UCSD-AML1 (cell line): ENCODE data around the gene CYP4F3.
"Not testable (repeated sequence)": the region's sequence is repeated elsewhere in the genome, so short reads cannot be mapped to it uniquely, and the experiment has no call there.

Experiments used
- DNase-seq: peaks from one replicate; lab custom pipeline; 2025; ENCODE audit not compliant: unreplicated experiment; lab: John Stamatoyannopoulos, UW

CYP4F3 gene, protein sequence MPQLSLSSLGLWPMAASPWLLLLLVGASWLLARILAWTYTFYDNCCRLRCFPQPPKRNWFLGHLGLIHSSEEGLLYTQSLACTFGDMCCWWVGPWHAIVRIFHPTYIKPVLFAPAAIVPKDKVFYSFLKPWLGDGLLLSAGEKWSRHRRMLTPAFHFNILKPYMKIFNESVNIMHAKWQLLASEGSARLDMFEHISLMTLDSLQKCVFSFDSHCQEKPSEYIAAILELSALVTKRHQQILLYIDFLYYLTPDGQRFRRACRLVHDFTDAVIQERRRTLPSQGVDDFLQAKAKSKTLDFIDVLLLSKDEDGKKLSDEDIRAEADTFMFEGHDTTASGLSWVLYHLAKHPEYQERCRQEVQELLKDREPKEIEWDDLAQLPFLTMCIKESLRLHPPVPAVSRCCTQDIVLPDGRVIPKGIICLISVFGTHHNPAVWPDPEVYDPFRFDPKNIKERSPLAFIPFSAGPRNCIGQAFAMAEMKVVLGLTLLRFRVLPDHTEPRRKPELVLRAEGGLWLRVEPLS

DNA sequence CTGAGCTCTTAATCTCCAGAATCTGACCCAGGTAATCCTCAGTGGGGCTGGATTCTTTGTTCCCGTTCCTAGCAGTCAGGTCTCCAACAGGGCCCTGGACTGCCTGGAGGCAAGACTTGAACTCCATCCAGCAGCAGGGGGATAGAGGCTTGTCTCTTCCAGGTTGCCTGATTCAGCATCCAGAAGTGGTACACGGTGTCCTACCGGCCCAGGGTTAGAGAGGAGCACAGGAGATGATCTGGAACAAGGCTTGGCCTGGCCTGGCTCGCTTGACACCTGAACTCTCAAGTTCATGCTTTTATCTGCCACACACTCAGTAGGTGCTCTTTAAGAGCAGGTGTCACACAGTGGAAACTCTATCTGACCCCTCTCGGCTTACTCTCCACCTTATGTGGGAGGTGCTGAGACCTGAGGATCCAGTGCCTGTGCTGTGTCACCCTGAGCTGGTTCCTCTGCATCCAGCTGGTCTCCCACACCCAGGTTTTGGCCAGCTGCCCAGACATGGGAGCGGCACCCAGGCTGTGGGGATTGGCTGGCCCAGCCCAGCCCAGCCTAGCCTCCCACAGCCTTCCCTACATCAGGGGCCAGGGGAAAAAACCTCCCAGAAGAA is at the start of gene CYP4F3:
TSS of gene CYP4F3 (plus strand) at position 604 of the 610 bp plus-strand sequence. CDS start 519 bp downstream, outside the sequence.
- no peak for DNase-seq

DNA sequence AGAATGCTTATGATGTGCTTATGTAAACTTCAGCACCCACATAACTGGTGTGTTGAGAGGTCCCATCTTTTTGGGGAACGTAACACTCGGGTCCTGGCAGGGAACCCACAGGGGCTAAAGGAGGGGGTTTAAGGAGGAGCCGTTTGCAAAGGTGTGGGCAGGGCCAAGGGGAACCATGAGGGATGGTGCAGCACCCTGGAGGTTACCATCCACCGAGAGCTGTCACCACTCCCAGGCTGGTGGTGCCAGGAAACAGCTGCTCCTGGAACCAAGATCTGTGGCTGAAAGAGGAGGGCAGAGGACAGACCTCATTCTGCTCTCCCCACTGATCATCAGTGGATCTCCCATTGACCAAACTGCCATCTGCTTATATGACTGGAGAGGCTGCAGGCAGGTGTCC is 48.9 kb upstream of the CYP4F3 start:
- no peak for DNase-seq

DNA sequence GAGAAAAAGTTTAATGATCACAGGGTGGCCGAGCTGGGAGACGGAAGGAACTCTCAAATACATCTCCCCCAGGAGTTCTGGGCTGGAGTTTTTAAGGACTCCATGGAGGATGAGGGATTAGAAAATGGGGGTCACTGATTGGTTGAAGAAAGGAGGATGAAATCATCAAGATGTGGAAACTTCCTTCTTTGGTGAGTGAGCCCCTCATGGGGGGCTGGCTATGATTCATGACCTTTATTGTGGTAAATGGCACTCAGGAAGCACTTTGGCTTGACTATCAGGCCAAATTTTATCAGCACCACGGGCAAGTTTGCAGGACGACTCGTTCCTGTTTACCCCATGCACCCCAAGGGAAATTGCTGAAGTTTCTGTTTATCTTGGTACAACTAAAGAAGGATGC is 48.2 kb upstream of the CYP4F3 start:
- DNase-seq, result not testable (repeated sequence)

DNA sequence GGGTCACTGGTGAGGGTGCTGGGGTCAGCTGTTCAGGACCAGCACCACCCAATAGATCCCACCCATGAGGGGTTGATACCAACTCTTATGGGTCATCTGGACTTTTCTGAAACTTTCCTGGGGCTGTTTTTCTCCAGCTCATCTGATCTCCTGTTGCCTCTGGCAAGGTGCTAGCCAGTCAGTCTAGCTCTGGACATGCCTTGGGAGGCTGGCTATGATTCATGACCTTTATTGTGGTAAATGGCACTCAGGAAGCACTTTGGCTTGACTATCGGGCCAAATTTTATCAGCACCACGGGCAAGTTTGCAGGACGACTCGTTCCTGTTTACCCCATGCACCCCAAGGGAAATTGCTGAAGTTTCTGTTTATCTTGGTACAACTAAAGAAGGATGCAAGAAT is 46.9 kb upstream of the CYP4F3 start:
- DNase-seq, result not testable (repeated sequence)

DNA sequence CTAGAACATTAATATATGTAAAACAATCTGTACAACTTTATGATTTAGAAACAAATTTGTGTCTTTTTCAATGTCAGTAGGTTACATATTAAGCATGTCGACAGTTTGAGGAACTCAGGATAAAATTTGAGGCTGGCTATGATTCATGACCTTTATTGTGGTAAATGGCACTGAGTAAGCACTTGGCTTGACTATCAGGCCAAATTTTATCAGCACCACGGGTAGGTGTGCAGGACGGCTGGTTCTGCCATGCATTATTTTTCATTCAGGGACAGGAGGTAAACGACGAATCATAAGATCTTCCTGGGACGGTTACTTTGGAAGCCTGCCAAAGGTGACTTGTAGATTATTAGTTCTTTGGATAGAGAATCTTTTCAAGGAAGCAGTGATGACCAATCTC is 45.6 kb upstream of the CYP4F3 start:
- DNase-seq, result no peak

DNA sequence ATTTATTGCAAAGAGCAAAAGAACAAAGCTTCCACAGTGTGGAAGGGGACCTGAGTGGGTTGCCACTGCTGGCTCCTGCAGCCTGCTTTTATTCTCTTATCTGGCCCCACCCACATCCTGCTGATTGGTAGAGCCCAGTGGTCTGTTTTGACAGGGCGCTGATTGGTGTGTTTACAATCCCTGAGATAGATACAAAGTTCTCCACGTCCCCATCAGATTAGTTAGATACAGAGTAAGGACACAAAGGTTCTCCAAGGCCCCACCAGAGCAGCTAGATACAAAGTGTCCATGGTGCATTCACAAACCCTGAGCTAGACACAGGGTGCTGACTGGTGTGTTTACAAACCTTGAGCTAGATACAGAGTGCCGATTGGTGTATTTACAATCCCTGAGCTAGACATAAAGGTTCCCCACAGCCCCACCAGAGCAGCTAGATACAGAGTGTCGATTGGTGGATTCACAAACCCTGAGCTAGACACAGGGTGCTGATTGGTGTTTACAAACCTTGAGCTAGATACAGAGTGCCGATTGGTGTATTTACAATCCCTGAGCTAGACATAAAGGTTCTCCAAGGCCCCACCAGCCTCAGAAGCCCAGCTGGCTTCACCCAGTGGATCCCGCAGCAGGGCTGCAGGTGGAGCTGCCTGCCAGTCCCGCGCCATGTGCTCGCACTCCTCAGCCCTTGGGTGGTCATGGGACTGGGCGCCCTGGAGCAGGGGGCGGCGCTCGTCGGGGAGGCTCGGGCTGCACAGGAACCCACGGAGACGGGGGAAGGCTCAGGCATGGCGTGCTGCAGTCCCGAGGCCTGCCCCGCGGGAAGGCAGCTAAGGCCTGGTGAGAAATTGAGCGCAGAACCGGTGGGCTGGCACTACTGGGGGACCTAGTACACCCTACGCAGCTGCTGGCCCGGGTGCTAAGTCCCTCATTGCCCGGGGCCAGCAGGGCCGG is 32.4 kb upstream of the CYP4F3 start:
- not testable (repeated sequence) for DNase-seq

DNA sequence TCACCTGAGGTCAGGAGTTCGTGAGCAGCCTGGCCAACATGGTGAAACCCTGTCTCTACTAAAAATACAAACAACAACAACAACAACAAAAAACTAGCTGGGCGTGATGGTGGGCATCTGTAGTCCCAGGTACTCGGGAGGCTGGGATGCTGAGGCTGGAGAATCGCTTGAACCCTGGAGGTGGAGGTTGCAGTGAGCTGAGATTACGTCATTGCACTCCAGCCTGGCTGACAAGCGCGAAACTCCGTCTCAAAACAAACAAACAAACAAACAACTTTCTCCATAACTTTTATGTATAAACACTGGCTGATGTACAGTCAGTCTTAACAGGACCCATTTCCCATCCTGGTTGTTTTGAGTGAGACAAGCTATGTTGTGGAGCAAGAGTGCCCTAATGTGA is 31.4 kb upstream of the CYP4F3 start:
- DNase-seq, result no peak

DNA sequence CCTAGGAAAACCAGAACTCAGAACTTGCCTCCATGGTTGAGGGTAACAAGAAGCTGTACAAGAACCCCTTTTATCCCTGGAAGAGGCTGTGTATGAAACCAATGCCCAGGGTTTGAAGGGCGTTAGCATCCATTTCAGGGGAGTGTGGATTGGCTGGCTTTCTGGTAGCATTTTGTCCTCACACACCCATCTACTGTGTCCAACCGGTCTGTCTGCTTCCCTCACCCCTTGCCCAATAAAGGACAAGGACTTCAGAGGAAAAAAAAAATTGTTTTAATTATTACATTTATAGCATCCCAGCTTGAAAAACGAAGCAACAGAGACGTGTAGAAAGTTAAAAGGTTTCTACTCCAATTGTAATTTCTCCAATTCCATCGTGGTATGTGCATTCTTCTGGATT is 28.4 kb upstream of the CYP4F3 start:
- no peak for DNase-seq

DNA sequence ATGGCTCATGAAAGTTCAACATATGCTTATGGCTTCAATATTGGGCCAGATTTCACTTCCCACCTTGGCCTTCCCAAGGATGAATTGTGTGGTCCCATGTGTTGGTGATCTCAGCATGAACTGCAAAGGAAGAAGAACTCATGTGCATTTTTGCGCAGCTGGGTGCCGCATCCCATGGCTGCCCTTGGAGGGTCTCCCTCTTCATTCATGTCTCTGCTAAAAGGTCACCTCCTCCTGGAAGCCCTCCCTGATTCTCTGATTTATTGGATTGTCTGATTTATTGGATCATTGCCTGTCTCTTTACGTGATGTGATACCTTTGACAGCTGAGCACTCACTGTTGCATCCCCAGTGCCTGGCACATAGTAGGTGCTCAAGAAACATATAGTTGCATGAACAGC is 27.4 kb upstream of the CYP4F3 start:
- no peak for DNase-seq

DNA sequence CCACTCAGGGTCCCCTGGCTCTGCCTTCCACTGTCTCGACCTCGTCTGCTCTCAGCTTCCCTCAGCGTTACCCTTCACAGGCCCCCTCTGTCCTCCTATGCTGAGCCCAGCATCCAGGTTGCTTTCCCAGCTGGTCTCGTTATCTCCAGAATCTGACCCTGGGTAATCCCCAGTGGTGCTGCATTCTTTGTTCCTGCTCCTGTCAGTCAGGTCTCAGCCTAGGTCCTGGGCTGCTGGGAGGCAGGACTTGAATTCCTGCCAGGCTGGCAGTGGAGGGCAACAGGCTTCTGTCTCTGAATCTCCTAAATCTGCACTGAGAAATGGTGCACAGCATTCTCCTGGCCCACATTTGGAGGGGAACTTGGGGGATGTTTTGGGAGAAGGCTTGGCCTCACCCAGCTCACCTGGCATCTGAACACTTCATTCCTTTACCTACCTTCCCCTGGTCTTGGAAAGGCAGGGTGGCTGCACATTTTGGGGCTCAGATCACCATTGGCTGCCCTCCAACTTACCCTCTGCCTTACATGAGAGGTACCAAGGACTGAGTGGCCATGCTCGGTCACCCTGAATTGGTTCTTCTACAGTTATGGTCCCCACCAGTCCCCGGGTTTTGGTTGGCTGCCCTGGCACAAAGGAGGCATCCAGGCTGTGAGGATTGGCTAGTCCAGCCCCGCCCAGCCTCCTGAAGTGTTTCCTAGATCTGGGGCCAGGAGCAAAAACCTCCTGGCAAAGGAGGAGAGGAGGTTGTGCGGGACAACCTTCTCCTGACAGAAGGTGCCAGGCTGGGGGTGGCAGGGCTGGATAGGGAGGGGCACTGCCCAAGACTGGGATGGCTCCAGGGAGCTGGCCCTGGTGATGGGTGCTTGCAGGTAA is 26.0 kb upstream of the CYP4F3 start, which contains the start of gene CYP4F8:
TSS of gene CYP4F8 (plus strand) at position 712 of the 873 bp plus-strand sequence. CDS start 399 bp downstream, outside the sequence.
- DNase-seq, result no peak

DNA sequence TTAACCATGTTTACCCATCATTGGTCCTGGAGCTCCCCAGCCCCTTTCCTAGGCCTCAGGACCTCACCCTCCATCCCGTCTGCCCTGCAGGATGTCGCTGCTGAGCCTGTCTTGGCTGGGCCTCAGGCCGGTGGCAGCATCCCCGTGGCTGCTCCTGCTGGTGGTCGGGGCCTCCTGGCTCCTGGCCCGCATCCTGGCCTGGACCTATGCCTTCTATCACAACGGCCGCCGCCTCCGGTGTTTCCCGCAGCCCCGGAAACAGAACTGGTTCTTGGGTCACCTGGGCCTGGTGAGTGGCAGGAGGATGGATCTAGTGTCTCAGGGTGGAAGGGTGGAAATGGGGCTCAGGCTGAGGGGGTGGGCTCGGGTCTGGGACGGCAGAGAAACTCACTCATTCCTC is 25.2 kb upstream of the CYP4F3 start:
- no peak for DNase-seq

DNA sequence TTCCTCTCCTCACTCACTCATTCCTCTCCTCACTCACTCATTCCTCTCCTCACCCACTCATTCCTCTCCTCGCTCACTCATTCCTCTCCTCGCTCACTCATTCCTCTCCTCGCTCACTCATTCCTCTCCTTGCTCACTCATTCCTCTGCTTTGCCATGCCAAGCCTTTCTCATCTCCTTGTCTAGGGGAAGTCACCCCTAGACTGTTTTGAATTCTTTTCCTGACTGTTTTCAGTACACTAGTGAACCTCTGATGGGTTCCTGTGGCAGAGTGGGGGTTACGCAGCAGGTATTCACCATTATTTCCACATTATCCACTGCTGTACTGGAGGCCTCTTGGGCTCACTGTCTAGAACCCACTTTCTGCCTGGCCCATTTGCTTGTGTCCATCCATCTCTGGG is 24.5 kb upstream of the CYP4F3 start:
- DNase-seq, result no peak

DNA sequence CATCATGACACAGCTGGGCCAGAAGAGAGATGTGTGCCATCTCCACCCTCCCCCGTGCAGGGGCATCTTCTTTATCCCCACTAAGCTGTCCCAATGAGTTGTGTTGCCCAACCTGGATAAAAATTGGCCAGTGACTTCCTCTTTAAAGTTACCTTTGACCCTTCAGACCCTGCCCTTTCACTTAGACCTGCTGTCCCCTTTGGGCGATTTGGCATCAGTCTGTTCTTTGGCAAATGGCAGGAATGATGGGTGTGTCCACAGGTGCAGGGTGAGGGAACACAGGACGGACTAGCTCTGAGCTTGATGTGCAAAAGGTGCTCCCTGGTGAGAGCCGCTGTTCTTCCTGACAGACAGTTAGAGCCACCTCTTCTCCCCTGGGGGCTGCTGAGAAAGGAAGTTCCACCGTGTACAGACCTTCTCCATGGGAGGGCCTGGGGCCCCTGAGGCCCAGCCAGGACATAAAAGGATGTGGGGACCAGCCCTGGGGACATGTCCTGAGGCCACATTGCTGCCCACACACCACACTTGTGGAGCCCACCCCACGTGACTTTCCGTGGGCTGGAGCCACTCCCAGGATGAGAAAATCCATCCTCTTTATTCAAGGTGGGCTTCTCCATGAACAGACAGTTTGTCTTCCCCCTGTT is 23.9 kb upstream of the CYP4F3 start:
- DNase-seq, result no peak

DNA sequence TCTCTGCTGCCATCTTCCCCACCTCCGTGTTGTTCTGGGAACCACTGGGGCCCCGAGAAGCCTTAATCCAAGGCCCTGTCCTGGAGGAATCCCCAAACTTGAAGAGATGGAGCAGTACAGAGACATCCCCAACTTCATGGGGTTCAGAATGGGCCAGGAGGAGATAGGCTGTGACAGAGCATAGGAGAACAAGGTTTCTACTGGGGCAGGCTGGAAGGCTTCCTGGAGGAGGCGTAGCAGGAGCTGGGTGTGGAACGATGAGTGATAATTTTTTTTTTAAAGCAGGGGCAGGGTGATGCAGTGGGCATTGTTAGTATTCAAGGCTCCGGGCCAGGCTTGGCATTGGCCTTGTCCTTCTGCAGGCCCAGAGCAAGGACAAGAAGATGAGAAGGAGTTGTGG is 22.4 kb upstream of the CYP4F3 start:
- DNase-seq, result no peak

DNA sequence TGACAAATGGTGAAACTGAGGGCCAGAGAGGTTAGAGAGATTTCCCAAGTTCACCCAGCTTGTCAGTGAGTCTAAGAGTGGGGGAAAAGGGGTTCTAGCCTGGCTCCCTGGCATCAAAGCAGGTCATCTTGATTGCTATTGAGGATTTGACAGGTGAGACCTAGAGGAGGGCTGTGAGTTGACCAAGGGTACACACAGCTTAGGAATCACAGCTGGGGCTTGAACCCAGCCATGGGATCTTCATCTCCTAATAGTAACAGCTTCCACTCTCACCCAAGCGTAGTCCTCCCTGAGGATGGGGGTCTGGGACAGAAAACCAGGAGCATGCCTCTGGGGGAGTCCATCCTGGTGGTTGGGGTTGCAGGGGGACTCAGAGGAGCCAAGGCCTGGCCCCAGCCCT is 18.9 kb upstream of the CYP4F3 start:
- no peak for DNase-seq

DNA sequence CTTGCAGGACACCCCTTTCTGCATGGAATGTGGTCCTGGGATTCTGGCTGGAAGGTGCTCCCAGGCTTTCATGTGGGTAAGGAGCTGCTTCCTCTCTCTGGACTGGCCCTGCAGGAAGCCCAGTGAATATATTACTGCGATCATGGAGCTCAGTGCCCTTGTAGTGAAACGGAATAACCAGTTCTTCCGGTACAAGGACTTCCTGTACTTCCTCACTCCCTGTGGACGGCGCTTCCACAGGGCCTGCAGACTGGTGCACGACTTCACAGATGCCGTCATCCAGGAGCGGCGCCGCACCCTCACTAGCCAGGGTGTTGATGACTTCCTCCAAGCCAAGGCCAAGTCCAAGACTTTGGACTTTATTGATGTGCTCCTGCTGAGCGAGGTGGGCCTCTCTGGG is 17.7 kb upstream of the CYP4F3 start:
- DNase-seq, result no peak

DNA sequence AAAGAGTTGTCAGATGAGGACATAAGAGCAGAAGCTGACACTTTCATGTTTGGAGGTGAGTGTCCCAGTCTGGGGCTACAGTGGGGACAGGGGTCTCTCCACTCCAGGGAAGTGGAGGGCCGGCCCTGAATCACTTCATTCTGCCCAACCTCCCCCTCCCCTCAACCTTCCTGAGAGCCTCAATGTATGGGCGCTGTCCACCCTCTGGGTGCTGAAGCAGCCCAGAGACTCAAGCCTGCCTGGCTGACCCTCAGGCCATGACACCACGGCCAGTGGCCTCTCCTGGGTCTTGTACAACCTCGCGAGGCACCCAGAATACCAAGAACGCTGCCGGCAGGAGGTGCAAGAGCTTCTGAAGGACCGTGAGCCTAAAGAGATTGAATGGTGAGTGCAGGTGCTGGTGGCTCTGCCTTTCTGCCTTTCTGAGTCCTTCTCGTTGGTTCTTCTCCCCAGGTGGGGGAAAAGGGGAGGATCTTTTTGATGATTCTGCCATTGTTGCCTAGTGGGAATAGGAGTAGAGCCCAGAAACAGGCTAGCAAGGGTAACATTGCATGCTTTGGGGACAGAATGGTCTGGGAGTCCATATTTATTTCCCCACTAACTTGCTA is 16.9 kb upstream of the CYP4F3 start:
- no peak for DNase-seq

DNA sequence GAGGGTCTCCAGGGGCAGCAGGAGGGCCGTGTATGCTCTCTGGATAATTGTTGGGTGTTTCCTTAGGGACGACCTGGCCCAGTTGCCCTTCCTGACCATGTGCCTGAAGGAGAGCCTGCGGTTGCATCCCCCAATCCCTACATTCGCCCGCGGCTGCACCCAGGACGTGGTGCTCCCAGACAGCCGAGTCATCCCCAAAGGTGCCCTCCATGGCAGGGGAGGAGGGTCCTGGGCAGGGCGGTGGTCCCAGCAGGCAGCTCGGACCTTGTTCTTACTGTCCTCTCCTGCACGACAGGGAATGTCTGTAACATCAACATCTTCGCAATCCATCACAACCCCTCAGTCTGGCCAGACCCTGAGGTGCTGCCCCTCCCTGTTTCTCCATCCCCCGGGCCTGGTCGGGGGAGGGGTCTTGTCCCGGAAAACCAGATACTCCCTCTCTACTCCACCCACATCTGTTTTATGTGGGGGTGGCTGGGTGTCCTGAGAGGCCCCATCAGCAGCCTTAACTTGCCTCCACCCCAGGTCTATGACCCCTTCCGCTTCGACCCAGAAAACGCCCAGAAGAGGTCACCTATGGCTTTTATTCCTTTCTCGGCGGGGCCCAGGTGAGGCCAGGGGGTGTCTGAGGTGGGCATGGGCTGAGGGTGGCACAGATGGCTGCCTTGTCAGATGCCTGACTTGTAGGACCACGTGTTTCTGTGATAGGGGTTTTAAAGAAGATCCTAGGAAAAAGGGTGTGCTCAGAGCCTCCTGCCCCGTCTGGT is 12.3 kb upstream of the CYP4F3 start:
- DNase-seq, result no peak
